ENCODE results near the gene LSP1.

DNA sequence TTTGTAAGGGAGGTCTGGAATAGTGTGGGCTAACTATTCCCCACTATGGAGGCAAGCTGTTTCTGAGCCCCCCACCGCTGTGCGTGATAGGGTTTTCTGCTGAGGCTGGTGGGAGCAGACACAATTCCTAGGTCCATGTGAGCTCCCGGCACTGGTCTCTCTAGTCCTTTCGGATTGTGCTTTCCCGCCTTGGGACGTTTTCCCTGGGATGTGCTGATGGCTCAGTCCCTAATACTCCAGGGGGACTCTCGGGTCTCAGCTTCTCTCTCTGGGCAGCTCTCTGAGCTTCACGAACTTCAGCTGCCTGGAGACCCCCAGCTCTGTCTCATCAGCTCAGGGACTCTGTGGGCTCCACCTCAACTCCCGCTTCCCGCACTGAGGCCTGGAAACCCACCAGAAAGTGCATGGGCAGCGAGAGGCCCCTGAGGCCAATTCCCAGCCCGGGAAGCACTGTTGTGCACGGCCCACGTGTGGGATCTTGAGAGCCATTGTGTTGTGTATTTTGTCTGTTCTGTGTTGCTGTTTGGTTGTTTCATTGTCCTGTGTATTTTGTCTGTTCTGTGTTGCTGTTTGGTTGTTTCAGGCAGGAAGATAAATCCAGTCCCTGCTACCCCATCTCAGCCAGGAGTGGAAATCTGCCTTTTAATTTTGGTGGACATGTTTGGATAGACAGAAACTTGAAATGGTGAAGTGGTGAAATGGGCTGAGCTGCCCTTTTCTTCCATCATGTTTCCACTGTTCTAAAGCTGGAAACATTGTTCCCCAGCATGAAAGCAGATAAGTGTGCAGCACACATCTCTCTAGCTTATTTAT is 53.9 kb downstream of the LSP1 start:
- TF ChIP-seq, protein P1, sequence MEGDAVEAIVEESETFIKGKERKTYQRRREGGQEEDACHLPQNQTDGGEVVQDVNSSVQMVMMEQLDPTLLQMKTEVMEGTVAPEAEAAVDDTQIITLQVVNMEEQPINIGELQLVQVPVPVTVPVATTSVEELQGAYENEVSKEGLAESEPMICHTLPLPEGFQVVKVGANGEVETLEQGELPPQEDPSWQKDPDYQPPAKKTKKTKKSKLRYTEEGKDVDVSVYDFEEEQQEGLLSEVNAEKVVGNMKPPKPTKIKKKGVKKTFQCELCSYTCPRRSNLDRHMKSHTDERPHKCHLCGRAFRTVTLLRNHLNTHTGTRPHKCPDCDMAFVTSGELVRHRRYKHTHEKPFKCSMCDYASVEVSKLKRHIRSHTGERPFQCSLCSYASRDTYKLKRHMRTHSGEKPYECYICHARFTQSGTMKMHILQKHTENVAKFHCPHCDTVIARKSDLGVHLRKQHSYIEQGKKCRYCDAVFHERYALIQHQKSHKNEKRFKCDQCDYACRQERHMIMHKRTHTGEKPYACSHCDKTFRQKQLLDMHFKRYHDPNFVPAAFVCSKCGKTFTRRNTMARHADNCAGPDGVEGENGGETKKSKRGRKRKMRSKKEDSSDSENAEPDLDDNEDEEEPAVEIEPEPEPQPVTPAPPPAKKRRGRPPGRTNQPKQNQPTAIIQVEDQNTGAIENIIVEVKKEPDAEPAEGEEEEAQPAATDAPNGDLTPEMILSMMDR (conservative IDR thresholded peaks at IDR 0.05; ENCODE audit: low read length): no peak
- no peak for TF ChIP-seq EZH2phosphoT487 (IDR thresholded peaks at IDR 0.05; ENCODE audit: borderline replicate concordance, low read depth, low read length)
